Activated naive CD4-positive, alpha-beta T cell treated with anti-CD3 and anti-CD28 coated beads for 36 hours (primary cell): ENCODE data around the gene FEV. TPM values are rescaled to one million over a fixed set of nuclear protein-coding genes. Genes with fewer than 3 reads are reported as not detected.

Experiments used
- CTCF ChIA-PET: fragments of 350-600 bp; sonication (Branson Sonifier 250); formaldehyde crosslinking; loops from one replicate; lab custom pipeline; 2021; ENCODE audit warnings: antibody characterized with exemption; lab: Charles Lee
- DNase-seq: peaks from one replicate; pipeline ENCODE4 v3.0.0-alpha.2; 2020
- H3K27ac Mint-ChIP-seq: one replicate; pipeline ENCODE4 v1.8.0; 2021; ENCODE audit warnings: mild to moderate bottlenecking, mixed read lengths
- H3K27me3 Mint-ChIP-seq: one replicate; pipeline ENCODE4 v1.8.0; 2021; ENCODE audit warnings: low read depth, mixed read lengths
- H3K36me3 Mint-ChIP-seq: one replicate; pipeline ENCODE4 v1.8.0; 2021; ENCODE audit warnings: low read depth, mixed read lengths
- H3K4me1 Mint-ChIP-seq: one replicate; pipeline ENCODE4 v1.8.0; 2021; ENCODE audit warnings: low read depth, mixed read lengths
- H3K4me3 Mint-ChIP-seq: one replicate; pipeline ENCODE4 v1.8.0; 2021; ENCODE audit warnings: mild to moderate bottlenecking, moderate library complexity, mixed read lengths
- H3K9me3 Mint-ChIP-seq: one replicate; pipeline ENCODE4 v1.8.0; 2021; ENCODE audit warnings: mixed read lengths
- intact Hi-C: fragments of 100-400 bp; cut with micrococcal nuclease; formaldehyde crosslinking; loops from one replicate; pipeline ENCODE4 v1.15.1; 2023
- total RNA-seq, 2 experiments: library from RNA; stranded (reverse); gene quantifications; one replicate each; pipeline ENCODE4 v1.2.3, GENCODE V29; 2021

Gene FEV
- total RNA-seq, 2 experiments from 2014 or later = not detected

DNA sequence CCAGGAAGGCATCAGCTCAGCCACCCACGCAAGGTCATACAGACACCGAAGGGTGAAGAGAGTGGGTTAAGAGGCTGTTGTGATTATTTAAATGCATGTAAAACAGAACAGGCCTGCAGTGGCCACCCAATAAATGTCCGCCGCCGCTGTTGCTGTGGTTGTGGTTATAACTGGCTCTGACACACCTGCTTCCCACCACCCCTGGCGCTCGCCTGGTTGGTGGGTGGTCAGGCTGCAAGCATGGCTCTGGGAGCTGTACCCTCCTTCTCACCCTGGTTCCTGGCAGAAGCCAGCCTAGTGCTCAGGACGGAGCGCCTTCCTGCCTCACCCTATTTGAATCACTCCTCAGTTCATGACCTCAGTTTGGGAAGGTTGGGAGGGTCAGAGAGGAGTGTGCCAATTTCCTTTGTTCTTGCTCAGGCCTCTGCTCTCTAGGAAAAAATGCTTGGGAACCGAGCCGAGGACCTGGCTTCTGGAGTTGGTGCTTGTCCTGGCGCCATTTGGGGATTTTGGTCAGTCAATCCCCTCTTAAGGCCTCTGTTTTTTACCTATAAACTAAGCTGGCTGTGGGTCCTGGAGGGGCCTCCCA, 13.5 kb upstream of the FEV start:
- no peaks in the 10 kb centered on the region for H3K36me3 Mint-ChIP-seq
- DNase-seq = no peak
- H3K27ac Mint-ChIP-seq = no peak overlapping the region
- peaks cover 66% of the 10 kb centered on the region for H3K27me3 Mint-ChIP-seq
- intact Hi-C loops = loop anchor here (5.0 kb wide), 1 partner anchor 59 kb away; no protein-coding TSS in a partner anchor
- no peaks in the 10 kb centered on the region for H3K9me3 Mint-ChIP-seq
- CTCF ChIA-PET = interaction anchor here (0.5 to 5.8 kb wide), 4 partner anchors 10 to 312 kb away, joined by 3 to 63 read pairs (median 4); no protein-coding TSS in a partner anchor
- peaks cover 20% of the 10 kb centered on the region for H3K4me1 Mint-ChIP-seq
- no peak overlapping the region for H3K4me3 Mint-ChIP-seq

DNA sequence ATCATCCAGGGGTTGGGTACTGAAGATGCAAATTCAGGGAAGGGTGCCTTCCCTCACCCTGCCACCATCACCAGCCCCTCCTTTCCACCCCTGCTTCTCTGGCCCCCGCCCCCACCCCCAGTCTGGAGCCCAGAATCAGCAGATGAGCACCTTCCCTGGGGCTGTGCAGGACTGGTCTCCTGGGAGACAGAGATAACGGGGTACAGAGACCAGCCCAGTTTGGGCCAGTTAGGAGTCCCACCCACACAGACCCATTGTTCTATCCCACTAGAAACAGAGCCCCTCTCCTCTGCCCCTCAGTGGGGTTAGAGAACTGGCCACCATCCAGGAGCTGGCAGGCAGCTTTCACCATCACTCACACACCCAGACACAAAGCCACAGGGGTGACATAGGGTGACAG, 12.7 kb upstream of the FEV start:
- Mint-ChIP-seq H3K4me3 (no peak overlapping the region), H3K27ac (no peak overlapping the region), H3K36me3 (no peaks in the 10 kb centered on the region), H3K9me3 (no peaks in the 10 kb centered on the region), H3K4me1 (peaks cover 16% of the 10 kb centered on the region), H3K27me3 (peaks cover 61% of the 10 kb centered on the region)
- intact Hi-C loops = loop anchor here (5.0 kb wide), 1 partner anchor 60 kb away; no protein-coding TSS in a partner anchor
- CTCF ChIA-PET = interaction anchor here (0.5 to 5.8 kb wide), 4 partner anchors 11 to 313 kb away, joined by 3 to 63 read pairs (median 4); no protein-coding TSS in a partner anchor
- no peak for DNase-seq

DNA sequence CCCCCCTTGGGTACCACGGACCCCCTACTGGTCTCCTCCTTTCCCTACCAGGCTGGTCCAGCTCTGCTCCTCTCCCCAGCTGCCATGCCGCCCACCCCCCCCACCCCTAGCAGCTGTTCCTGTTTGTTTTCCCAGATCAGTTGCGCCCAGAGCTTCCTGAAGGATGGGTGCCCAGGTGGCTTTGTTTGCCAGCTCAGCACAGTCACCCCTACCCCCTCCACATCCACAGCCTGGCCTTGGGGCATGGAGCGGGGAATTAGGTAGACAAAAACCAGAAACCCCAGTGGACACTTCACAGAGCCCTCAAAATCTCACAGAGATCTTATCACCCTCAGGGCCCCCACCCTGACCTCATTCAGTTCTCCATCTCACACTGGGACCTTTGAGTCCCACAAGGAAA, 12.0 kb upstream of the FEV start:
- H3K9me3 Mint-ChIP-seq = no peaks in the 10 kb centered on the region
- no peaks in the 10 kb centered on the region for H3K36me3 Mint-ChIP-seq
- H3K4me1 Mint-ChIP-seq = peaks cover 14% of the 10 kb centered on the region
- intact Hi-C loops = loop anchor here (5.0 kb wide), 1 partner anchor 60 kb away; no protein-coding TSS in a partner anchor
- no peak for DNase-seq
- H3K27me3 Mint-ChIP-seq = peaks cover 67% of the 10 kb centered on the region
- CTCF ChIA-PET = interaction anchor here (0.8 to 5.8 kb wide), 6 partner anchors 8 to 107 kb away, joined by 3 to 63 read pairs (median 4); no protein-coding TSS in a partner anchor
- no peak overlapping the region for H3K27ac Mint-ChIP-seq
- H3K4me3 Mint-ChIP-seq = no peak overlapping the region

DNA sequence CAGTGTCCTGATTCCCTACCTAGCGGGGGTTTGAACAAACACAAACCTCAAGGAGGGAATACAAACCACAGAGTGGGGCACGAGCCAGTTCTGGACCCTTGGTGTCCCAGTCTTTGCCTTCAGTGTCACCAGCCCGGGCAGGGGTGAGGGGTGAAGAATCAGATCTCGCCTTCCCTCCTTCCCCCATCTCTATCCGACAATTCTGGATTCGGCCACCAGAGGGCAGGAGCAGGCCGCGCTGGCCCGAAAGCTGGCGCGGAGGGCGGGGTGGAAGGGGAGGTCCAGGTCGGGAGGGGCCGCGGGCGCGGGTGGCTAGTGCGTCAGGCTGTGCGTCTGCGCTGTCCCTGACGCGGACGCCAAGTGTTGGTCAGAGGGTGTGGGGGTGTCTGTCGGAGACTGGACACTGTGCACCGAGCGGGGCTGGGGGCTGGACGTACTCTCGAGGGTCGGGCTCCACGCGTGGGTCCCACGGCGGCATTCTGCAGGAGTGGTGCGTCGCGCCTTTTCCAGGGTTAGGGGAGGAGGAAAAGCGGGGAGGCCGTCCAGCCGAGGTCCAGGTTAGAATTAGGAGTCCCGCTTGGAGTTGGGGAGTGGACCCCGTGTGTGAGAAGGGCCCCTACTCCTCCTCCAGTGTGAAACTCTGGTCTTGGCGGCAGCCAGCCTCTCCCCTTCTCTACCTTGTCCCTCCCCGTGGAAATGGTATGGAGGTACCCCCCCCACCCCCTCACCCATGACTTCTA, 11.2 kb upstream of the FEV start:
- no peaks in the 10 kb centered on the region for H3K9me3 Mint-ChIP-seq
- no peaks in the 10 kb centered on the region for H3K36me3 Mint-ChIP-seq
- intact Hi-C loops = loop anchor here (5.0 kb wide), 1 partner anchor 61 kb away; no protein-coding TSS in a partner anchor
- CTCF ChIA-PET = interaction anchor here (0.6 to 5.8 kb wide), 17 partner anchors 9 to 160 kb away, joined by 3 to 63 read pairs (median 4); no protein-coding TSS in a partner anchor
- peak; percentile 84 for DNase-seq
- peaks cover 74% of the 10 kb centered on the region for H3K27me3 Mint-ChIP-seq
- H3K4me3 Mint-ChIP-seq = no peak overlapping the region
- peaks cover 14% of the 10 kb centered on the region for H3K4me1 Mint-ChIP-seq
- H3K27ac Mint-ChIP-seq = no peak overlapping the region

DNA sequence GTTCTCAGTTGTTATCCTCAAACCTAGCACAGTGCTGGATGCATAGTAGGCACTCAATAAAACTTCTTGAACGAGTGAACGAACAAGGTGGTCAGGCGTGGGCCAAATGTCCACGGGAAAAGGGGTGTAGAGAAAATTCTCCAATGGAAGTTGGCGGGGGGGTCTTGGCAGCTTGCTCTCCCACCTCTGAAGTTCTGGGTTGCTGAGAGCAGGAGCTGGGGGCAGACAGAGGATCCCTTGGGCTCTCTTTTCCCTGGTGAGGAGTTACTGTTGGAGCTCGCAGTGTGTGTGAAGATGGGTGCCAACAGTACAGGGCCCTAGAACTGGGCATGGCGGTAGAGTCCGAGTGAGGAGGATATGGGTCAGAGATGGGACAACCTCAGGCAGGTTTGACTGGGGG, 10.6 kb upstream of the FEV start:
- intact Hi-C loops = loop anchor here (5.0 kb wide), 1 partner anchor 62 kb away; no protein-coding TSS in a partner anchor

DNA sequence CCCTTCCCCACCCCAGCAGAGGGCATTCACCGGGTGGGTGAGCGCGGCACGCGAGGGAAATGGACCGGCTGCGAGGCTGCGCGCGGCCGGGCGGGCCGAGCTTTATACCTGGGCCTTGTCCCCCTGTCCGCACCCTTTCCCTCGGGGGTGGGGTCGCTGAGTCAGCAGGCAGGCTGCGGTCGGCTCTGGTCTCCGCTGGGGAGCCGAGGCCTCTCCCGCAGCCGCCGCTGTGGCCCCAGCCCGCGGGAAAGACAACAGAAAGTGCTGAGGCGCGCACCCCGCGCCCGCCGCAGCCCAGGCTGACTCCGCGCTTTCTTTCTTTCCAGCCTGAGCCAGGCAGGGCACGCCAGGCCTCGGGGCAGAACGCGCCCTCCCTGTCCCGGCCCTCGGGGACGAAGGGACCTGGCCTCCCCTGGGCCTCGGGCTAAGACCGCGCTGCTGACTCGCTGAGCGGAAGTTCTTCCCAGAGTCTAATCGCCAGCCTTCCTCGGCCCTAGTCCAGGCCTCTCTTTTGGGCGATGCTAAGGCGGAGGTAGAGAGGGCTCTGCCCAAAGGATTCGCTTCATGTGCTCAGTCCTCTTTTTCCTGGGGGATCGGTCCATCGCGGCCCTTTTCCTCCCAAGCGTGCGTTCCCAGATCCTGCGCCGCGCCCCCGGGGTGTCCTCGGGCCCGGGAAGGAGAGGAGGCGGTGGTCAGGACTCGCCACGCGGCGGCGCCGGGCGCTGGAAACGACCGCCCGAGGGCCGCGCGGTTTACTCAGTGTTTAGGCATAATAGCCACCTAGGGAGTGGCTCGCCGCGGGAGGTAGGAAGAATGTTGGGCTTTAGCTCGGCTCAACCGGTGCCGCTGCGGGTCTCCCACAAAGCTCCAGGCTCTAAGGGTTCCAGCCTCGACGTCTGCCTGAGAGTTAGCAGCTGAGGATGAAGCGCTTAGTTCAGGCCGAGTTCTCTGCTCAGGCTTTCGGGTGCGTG, 8.6 kb upstream of the FEV start, which contains the start of gene CRYBA2:
Gene CRYBA2, minus strand, starts transcription at position 78 of the 971 bp plus-strand sequence. CDS start 246 bp downstream, outside the sequence.
- peak; percentile 25 for DNase-seq
- Mint-ChIP-seq H3K9me3 (no peaks in the 10 kb centered on the region), H3K36me3 (no peaks in the 10 kb centered on the region), H3K4me1 (peaks cover 14% of the 10 kb centered on the region), H3K27ac (no peak within 1 kb of the TSS), H3K27me3 (peaks cover 83% of the 10 kb centered on the region), H3K4me3 (no peak within 1 kb of the TSS)
- CTCF ChIA-PET = interaction anchor here (1.0 to 5.8 kb wide), 8 partner anchors 11 to 117 kb away, joined by 3 to 63 read pairs (median 12); no protein-coding TSS in a partner anchor
- intact Hi-C loops = loop anchor here (1.0 kb wide), 1 partner anchor 13 kb away; no protein-coding TSS in a partner anchor

More for the DNA sequence above, 10.6 kb upstream of the FEV start:
- CTCF ChIA-PET = interaction anchor here (0.6 to 5.8 kb wide), 30 partner anchors 9 to 181 kb away, joined by 3 to 63 read pairs (median 4); partner anchors contain the start of gene CNPPD1
- H3K4me3 Mint-ChIP-seq = no peak overlapping the region
- peaks cover 74% of the 10 kb centered on the region for H3K27me3 Mint-ChIP-seq
- no peak overlapping the region for H3K27ac Mint-ChIP-seq
- peaks cover 14% of the 10 kb centered on the region for H3K4me1 Mint-ChIP-seq
- no peaks in the 10 kb centered on the region for H3K36me3 Mint-ChIP-seq
- DNase-seq = no peak
- no peaks in the 10 kb centered on the region for H3K9me3 Mint-ChIP-seq

DNA sequence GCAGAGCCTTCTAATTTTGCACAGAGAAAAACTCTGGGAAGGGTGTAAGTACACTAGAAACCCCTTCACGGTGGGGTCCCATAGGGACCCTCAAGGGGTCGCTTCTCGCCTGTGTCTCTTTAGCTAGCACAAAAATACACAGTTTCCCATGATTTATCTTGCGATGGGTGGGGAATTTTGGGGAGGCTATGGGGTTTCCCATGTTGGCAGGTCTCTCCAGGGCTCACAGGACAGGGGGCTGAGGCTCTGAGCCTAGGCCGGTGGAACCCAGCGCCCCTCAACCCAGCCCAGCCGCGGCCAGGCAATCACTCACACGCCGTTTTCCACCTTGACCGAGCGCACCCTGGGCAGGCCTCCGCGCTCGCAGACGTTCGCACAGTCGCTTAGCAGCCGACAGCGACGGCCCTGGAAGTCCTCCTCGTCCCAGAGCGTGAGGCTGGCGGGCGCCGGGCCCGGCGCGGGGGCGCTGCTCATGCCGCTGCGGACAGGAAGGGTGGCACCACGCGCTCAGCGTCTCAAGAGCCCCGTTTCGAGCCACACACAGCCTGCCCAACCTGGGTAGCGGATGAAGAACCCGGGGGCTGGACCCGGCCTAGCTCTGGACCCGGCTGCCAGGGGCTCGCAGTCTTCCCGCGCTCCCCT, 7.8 kb upstream of the FEV start:
- H3K9me3 Mint-ChIP-seq = no peaks in the 10 kb centered on the region
- DNase-seq = no peak
- intact Hi-C loops = loop anchor here (1.0 kb wide), 1 partner anchor 13 kb away; no protein-coding TSS in a partner anchor
- H3K4me3 Mint-ChIP-seq = no peak overlapping the region
- no peaks in the 10 kb centered on the region for H3K36me3 Mint-ChIP-seq
- peaks cover 14% of the 10 kb centered on the region for H3K4me1 Mint-ChIP-seq
- H3K27me3 Mint-ChIP-seq = peaks cover 78% of the 10 kb centered on the region
- CTCF ChIA-PET = interaction anchor here (0.7 kb wide), 1 partner anchor 65 kb away, joined by 3 read pairs; no protein-coding TSS in a partner anchor
- no peak overlapping the region for H3K27ac Mint-ChIP-seq

DNA sequence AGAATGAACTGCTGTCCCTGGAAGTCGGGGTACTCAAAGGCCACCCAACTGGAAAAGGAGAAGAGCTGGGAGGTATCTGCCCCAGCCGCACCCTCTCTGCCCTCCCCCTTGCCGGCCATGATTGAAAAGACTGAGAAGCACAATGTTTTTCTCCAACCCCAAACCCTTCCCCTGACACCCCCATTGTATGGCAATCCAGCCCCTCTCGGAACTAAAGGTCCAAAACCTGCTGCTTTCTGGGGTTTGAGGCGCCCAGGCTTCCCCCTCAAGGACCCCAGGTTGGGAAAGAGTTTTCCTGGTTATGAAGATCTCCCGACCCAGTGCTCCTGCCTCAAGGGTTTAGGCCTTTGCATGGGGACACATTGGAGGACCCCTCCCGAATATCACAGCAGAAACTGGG, 7.2 kb upstream of the FEV start:
- Mint-ChIP-seq H3K4me1 (peaks cover 14% of the 10 kb centered on the region), H3K4me3 (no peak overlapping the region), H3K9me3 (no peaks in the 10 kb centered on the region), H3K27ac (no peak overlapping the region), H3K36me3 (no peaks in the 10 kb centered on the region), H3K27me3 (peaks cover 81% of the 10 kb centered on the region)
- DNase-seq = no peak
- CTCF ChIA-PET = interaction anchor here (0.6 to 0.7 kb wide), 2 partner anchors 65 to 127 kb away, joined by 3 read pairs; no protein-coding TSS in a partner anchor
- intact Hi-C loops = no loop called here

DNA sequence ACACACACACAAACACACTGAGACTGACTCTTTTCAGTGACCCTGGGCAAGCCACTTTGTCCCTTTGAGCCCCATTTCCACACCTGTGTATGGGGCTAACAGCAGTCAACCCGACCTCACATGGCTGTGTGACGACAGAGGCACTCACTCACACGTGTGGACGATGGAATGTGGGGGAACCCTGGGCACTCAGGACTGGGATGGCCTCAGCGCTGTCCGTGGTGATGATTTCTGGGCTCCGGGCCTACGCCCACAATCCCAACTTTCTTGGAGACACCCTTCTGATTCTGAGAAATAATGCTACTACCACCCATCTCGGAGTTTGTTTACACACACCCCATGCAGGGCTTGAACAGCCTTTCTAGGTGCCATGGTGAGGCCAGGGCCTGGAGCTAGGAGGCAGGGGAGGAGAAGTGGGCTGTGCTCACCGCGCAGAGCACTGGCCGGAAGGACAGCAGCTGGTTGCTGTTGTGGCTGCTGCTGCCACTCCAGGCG, 6.7 kb upstream of the FEV start:
- no peak overlapping the region for H3K27ac Mint-ChIP-seq
- H3K27me3 Mint-ChIP-seq = peaks cover 82% of the 10 kb centered on the region
- H3K9me3 Mint-ChIP-seq = no peaks in the 10 kb centered on the region
- no peak for DNase-seq
- CTCF ChIA-PET = interaction anchor here (0.6 to 0.7 kb wide), 2 partner anchors 66 to 128 kb away, joined by 3 read pairs; no protein-coding TSS in a partner anchor
- peaks cover 14% of the 10 kb centered on the region for H3K4me1 Mint-ChIP-seq
- H3K36me3 Mint-ChIP-seq = no peaks in the 10 kb centered on the region
- no peak overlapping the region for H3K4me3 Mint-ChIP-seq
- intact Hi-C loops = no loop called here

DNA sequence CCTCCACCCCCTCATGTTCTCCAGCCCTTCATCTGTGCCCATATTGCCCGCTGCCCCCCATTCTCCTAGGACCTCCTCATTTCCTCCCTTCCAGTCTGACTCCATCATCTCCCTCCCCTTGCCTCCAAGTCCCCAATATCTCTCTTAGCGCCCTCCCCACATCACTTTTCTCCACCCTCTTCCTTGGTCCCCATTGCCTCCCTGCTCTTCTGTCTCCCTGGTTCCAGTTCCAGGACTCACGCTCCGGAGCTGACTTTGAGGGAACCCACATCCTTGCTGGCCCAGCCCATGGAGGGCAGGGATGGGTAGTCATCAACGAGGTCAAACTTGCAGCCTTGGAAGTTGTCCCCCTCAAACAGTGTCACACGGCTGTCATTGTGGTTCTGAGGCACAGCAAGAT, 5.6 kb upstream of the FEV start:
- Mint-ChIP-seq H3K9me3 (no peaks in the 10 kb centered on the region), H3K27me3 (peaks cover 83% of the 10 kb centered on the region), H3K4me1 (peaks cover 15% of the 10 kb centered on the region), H3K27ac (no peak overlapping the region), H3K4me3 (no peak overlapping the region), H3K36me3 (no peaks in the 10 kb centered on the region)
- intact Hi-C loops = no loop called here
- DNase-seq = no peak
- CTCF ChIA-PET = interaction anchor here (1.6 to 2.2 kb wide), 2 partner anchors 10 to 18 kb away, joined by 3 to 16 read pairs; no protein-coding TSS in a partner anchor
